Astrocyte (in vitro differentiated cells and primary cell): ENCODE data around the gene PAAF1. TPM values are rescaled to one million over a fixed set of nuclear protein-coding genes. Genes with fewer than 3 reads are reported as not detected.

Source experiments
- DNase-seq: peaks from one replicate; pipeline ENCODE4 v3.0.0-alpha.2; 2010; ENCODE audit warnings: low read depth
- FAIRE-seq: peaks from 2 replicates; lab custom pipeline; 2011; peaks lifted over from hg19 to GRCh38; lab: Jason Lieb, UNC
- H2AFZ ChIP-seq: 2 replicates; pipeline ENCODE4 v1.6.0; 2012; ENCODE audit warnings: low read depth, low read length, inconsistent platforms
- H3K27ac ChIP-seq: 2 replicates; pipeline ENCODE4 v1.5.1; 2011; ENCODE audit warnings: low read depth, low read length, inconsistent platforms
- H3K27me3 ChIP-seq: 2 replicates; pipeline ENCODE4 v1.6.0; 2011; ENCODE audit warnings: low read length, inconsistent platforms; ENCODE audit not compliant: insufficient read depth
- H3K36me3 ChIP-seq: 2 replicates; pipeline ENCODE4 v1.5.1; 2011; ENCODE audit warnings: low read length, inconsistent platforms; ENCODE audit not compliant: insufficient read depth
- H3K4me1 ChIP-seq: 2 replicates; pipeline ENCODE4 v1.5.1; 2011; ENCODE audit warnings: low read length, inconsistent platforms; ENCODE audit not compliant: insufficient read depth
- H3K4me2 ChIP-seq: 2 replicates; pipeline ENCODE4 v1.6.0; 2012; ENCODE audit warnings: low read length, inconsistent platforms
- H3K4me3 ChIP-seq: 2 replicates; pipeline ENCODE4 v1.5.1; 2011; ENCODE audit warnings: low read depth, mild to moderate bottlenecking, low read length, inconsistent platforms; ENCODE audit not compliant: insufficient read depth
- H3K79me2 ChIP-seq: 2 replicates; pipeline ENCODE4 v1.6.0; 2012; ENCODE audit warnings: mild to moderate bottlenecking, low read length, inconsistent platforms; ENCODE audit not compliant: insufficient read depth
- H3K9ac ChIP-seq: 2 replicates; pipeline ENCODE4 v1.6.0; 2012; ENCODE audit warnings: mild to moderate bottlenecking, low read length, inconsistent platforms
- H3K9me3 ChIP-seq: 2 replicates; pipeline ENCODE4 v1.5.1; 2012; ENCODE audit warnings: low read depth, mild to moderate bottlenecking, low read length, inconsistent platforms; ENCODE audit not compliant: insufficient read depth
- H4K20me1 ChIP-seq: 2 replicates; pipeline ENCODE4 v1.6.0; 2012; ENCODE audit warnings: low read length, inconsistent platforms; ENCODE audit not compliant: insufficient read depth
- H3K27ac Mint-ChIP-seq: one replicate; pipeline ENCODE4 v1.8.0; 2021; ENCODE audit warnings: mild to moderate bottlenecking, mixed read lengths; ENCODE audit not compliant: unreplicated experiment
- H3K27me3 Mint-ChIP-seq: one replicate; pipeline ENCODE4 v1.8.0; 2021; ENCODE audit warnings: low read depth, mixed read lengths; ENCODE audit not compliant: unreplicated experiment
- H3K36me3 Mint-ChIP-seq: one replicate; pipeline ENCODE4 v1.8.0; 2021; ENCODE audit warnings: low read depth, mixed read lengths; ENCODE audit not compliant: unreplicated experiment
- H3K4me1 Mint-ChIP-seq: one replicate; pipeline ENCODE4 v1.8.0; 2021; ENCODE audit warnings: low read depth, mixed read lengths; ENCODE audit not compliant: unreplicated experiment
- H3K4me3 Mint-ChIP-seq: one replicate; pipeline ENCODE4 v1.8.0; 2021; ENCODE audit warnings: mild to moderate bottlenecking, moderate library complexity, mixed read lengths; ENCODE audit not compliant: unreplicated experiment
- H3K9me3 Mint-ChIP-seq: one replicate; pipeline ENCODE4 v1.8.0; 2021; ENCODE audit warnings: mild to moderate bottlenecking, mixed read lengths; ENCODE audit not compliant: unreplicated experiment
- CTCF ChIP-seq: IDR thresholded peaks from 2 replicates; pipeline ENCODE4 v1.5.1; 2011; ENCODE audit warnings: low read depth, mild to moderate bottlenecking, inconsistent platforms, low read length, moderate library complexity; ENCODE audit not compliant: insufficient read depth
- EZH2 ChIP-seq: IDR thresholded peaks from 2 replicates; pipeline ENCODE4 v1.6.1; 2012; ENCODE audit warnings: mild to moderate bottlenecking, low read length, inconsistent platforms; ENCODE audit not compliant: insufficient read depth
- total RNA-seq: library from RNA; stranded (reverse); gene quantifications from 2 replicates; pipeline ENCODE4 v1.2.1, GENCODE V29; 2021

PAAF1 gene
- total RNA-seq, 1 donor from 2014 or later: 14.2 TPM

DNA sequence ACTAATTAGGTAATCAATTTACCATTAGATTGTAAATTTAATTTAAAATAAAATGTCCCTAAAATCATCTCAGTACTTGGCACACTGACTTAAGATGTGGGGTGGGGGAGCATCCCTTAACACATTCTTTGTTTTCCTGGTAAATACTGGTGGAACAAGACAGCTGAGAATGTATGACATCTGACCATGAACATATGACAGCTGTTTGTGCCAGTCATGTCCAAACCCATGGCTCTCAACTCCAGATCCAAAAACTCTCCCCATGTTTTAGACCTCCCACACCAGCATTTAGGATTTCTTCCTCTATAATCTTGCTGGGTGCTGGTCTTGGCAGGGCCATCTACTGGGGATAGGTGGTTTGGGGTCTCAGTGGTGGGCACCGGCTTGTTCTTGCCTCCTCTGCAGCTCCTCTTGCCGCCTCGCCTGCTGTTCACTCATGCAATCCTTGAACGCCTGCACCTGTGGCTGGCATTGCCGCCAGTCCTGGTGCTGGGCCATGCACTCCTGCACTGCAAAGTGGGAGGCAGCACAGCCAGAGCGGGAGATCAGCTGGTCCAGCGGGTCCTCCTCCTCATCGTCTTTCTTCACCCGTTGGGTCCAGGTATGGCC, 3.9 kb upstream of the PAAF1 start:
- FAIRE-seq (no peak), DNase-seq (no peak)
- Mint-ChIP-seq H3K4me1 (peaks cover 15% of the 10 kb centered on the region), H3K4me3 (no peak overlapping the region), H3K27me3 (no peaks in the 10 kb centered on the region), H3K27ac (no peak overlapping the region), H3K36me3 (peaks cover 9% of the 10 kb centered on the region), H3K9me3 (no peaks in the 10 kb centered on the region)
- Histone ChIP-seq H3K36me3 (peaks cover 14% of the 10 kb centered on the region), H3K4me3 (no peak overlapping the region), H3K4me2 (no peak overlapping the region), H3K4me1 (peaks cover 5% of the 10 kb centered on the region), H3K9me3 (no peaks in the 10 kb centered on the region), H3K79me2 (peaks cover 46% of the 10 kb centered on the region), H3K27ac (no peak overlapping the region), H3K9ac (no peak overlapping the region), H2AFZ (no peak overlapping the region), H3K27me3 (no peaks in the 10 kb centered on the region), H4K20me1 (peaks cover 19% of the 10 kb centered on the region)
- no peak for TF ChIP-seq CTCF
- TF ChIP-seq EZH2: no peak

GRCh38 chr11:73875380-73875779, 1.4 kb upstream of the PAAF1 start:
- peak overlapping the region; percentile 99 for H3K4me3 Mint-ChIP-seq
- Histone ChIP-seq H3K4me1 (peaks cover 5% of the 10 kb centered on the region), H2AFZ (no peak overlapping the region), H3K27me3 (no peaks in the 10 kb centered on the region), H3K9ac (peak overlapping the region; percentile 89), H4K20me1 (peaks cover 19% of the 10 kb centered on the region), H3K4me3 (peak overlapping the region; percentile 83), H3K36me3 (peaks cover 14% of the 10 kb centered on the region), H3K79me2 (peaks cover 52% of the 10 kb centered on the region), H3K4me2 (peak overlapping the region; percentile 84), H3K27ac (no peak overlapping the region), H3K9me3 (no peaks in the 10 kb centered on the region)
- peaks cover 12% of the 10 kb centered on the region for H3K4me1 Mint-ChIP-seq
- FAIRE-seq (no peak), DNase-seq (no peak)
- H3K36me3 Mint-ChIP-seq: peaks cover 9% of the 10 kb centered on the region
- no peaks in the 10 kb centered on the region for H3K9me3 Mint-ChIP-seq
- peak overlapping the region; percentile 96 for H3K27ac Mint-ChIP-seq
- no peak for TF ChIP-seq EZH2
- no peaks in the 10 kb centered on the region for H3K27me3 Mint-ChIP-seq

GRCh38 chr11:73875840-73876239, 959 bp upstream of the PAAF1 start:
- peak overlapping the region; percentile 77 for H3K27ac ChIP-seq

More at GRCh38 chr11:73875840-73876239, 959 bp upstream of the PAAF1 start:
- peak overlapping the region; percentile 96 for H3K27ac Mint-ChIP-seq
- H3K27me3 Mint-ChIP-seq: no peaks in the 10 kb centered on the region
- H3K79me2 ChIP-seq: peaks cover 52% of the 10 kb centered on the region
- peaks cover 14% of the 10 kb centered on the region for H3K36me3 ChIP-seq
- no peak overlapping the region for H2AFZ ChIP-seq
- H3K4me2 ChIP-seq: peak overlapping the region; percentile 84
- DNase-seq: no peak
- no peak for FAIRE-seq
- peak overlapping the region; percentile 99 for H3K4me3 Mint-ChIP-seq
- no peaks in the 10 kb centered on the region for H3K27me3 ChIP-seq
- peak overlapping the region; percentile 83 for H3K4me3 ChIP-seq
- peaks cover 5% of the 10 kb centered on the region for H3K4me1 ChIP-seq
- peak overlapping the region; percentile 89 for H3K9ac ChIP-seq
- H4K20me1 ChIP-seq: peaks cover 19% of the 10 kb centered on the region
- H3K4me1 Mint-ChIP-seq: peaks cover 12% of the 10 kb centered on the region
- TF ChIP-seq CTCF (no peak), EZH2 (no peak)
- peaks cover 9% of the 10 kb centered on the region for H3K36me3 Mint-ChIP-seq
- H3K9me3 Mint-ChIP-seq: no peaks in the 10 kb centered on the region
- H3K9me3 ChIP-seq: no peaks in the 10 kb centered on the region
